ENCODE data around the gene SERHL2.

DNA sequence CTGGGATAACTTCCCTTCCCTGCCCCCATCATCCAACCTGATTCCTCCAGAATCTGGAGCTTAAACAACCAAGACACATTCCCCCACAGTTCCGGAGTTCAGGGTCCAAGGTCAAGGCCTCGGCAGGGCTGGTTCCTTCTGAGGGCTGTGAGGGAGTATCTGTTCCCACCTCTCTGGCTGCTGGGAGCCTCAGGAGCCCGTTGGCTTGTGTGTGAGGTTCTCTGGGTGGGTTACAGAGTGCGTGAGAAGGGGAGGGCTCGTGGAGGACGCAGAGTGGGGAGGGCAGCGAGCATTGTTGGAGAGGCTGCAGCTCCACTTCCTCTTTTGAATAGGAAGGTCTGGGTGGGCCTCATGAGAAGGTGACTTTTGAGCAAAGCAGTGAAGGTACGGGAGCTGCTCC is 8.5 kb downstream of the SERHL2 start:
- TF ChIP-seq, protein P1, sequence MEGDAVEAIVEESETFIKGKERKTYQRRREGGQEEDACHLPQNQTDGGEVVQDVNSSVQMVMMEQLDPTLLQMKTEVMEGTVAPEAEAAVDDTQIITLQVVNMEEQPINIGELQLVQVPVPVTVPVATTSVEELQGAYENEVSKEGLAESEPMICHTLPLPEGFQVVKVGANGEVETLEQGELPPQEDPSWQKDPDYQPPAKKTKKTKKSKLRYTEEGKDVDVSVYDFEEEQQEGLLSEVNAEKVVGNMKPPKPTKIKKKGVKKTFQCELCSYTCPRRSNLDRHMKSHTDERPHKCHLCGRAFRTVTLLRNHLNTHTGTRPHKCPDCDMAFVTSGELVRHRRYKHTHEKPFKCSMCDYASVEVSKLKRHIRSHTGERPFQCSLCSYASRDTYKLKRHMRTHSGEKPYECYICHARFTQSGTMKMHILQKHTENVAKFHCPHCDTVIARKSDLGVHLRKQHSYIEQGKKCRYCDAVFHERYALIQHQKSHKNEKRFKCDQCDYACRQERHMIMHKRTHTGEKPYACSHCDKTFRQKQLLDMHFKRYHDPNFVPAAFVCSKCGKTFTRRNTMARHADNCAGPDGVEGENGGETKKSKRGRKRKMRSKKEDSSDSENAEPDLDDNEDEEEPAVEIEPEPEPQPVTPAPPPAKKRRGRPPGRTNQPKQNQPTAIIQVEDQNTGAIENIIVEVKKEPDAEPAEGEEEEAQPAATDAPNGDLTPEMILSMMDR (IDR thresholded peaks at IDR 0.05; ENCODE audit: poor library complexity), result no peak
- TF ChIP-seq EZH2phosphoT487 (IDR thresholded peaks at IDR 0.05; ENCODE audit: low read depth, severe bottlenecking, unreplicated experiment) (no peak), EZH2 (IDR thresholded peaks at IDR 0.05; ENCODE audit: borderline replicate concordance) (no peak)
